ENCODE measurements around the gene POU1F1.
"Not testable (repeated sequence)": the region's sequence is repeated elsewhere in the genome, so short reads cannot be mapped to it uniquely, and the experiment has no call there.

Gene POU1F1

DNA sequence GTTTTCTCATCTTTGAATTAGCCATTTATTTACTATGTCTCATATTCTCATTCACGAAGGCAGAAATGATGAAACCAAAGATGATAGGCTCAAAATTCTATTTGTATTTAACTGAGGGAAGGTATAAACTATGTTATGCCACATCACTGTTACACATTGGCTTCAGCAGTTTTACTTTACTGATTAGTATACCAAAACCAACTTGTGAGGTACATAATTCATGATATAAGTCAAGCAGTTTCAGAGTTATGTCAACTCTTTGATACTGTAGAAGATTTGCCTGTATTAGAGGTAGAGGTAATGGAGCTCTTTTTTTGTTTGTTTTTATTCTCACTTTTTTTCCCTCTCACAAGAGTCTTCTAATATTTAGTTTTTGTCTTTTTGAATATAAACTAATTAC lies 26.4 kb downstream of the POU1F1 start:
- no peak for DNase-seq (ENCODE audit: low read depth, low spot score)

DNA sequence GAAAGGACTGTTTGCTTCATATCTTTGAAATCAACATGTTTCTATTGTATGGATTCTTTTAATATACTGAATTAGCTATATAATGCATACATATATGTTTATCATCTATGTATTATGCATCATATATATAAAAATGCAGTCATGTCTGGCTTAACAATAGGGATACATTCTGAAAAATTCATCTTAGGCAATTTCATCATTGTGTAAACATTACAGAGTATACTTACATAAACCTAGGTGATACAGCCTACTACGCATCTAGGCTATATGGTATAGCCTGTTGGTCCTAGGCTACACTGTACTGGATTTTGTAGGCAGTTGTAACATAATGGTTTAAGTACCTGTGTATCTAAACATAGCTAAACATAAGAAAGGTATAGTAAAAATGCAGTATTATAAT lies 27.6 kb downstream of the POU1F1 start:
- no peak for DNase-seq (ENCODE audit: low read depth, low spot score)

DNA sequence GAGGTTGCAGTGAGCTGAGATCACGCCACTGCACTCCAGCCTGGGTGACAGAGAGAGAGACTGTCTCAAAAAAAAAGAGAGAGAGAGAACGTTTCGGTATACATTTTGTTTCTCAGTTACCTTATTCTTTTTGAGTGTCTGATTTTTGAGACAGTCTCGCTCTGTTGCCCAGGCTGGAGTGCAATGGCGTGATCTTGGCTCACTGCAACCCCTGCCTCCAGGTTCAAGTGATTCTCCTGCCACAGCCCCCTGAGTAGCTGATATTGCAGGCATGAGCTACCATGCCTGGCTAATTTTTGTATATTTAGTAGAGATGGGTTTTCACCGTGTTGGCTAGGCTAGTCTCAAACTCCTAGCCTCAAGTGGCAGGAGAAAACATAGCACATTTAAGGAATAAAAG lies 28.2 kb downstream of the POU1F1 start:
- DNase-seq (ENCODE audit: low read depth, low spot score), result not testable (repeated sequence)

DNA sequence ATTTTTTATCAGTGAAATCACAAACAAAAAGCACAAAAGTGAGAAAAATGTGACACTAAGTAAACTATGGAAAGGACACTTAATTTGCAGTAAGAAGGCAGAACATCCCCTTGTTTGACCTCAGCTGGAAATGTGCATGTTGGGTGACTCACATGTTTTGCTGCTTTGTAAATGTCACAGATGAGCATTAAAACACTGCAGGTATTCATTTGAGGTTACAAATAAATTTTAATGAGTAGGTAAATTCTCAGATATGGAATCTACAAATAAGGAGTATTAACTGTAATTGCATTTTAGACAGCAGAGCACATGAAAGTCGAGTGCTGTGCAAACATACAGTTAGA lies 29.0 kb downstream of the POU1F1 start:
- no peak for DNase-seq (ENCODE audit: low read depth, low spot score)

DNA sequence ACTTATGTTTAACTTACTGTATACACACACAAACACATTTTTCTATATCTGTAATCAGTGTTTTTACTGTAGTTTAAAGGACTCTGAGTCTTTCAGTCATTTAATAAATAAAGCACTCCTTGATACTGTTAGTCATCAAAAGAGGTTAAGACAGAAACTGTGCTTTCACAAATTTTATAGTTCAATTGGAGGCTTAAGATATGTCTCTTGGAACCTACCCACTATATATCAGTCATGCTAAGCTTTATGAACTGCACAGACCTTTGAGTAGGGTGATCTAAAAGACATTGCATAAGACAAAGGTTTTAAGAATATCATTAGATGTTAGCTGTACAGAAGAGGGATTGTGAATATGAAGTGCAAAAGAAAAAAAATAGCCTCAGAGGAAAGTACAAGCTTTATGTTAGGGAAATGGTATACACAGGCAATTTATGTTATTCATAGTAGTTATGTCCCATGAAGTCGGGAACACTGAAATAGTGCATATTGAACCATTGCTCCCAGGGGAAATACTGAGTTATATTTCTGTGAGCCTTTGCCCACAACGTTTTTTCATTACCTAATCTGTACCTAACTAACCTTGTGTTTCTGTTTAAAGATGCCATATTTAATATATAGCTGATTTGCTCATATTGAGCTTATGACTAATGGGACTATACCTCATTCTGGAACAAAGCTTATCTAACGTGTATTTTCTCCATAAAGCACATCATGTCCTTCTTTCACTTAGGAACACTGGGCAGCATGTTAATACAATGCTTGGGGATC lies 29.5 kb downstream of the POU1F1 start:
- DNase-seq (ENCODE audit: low read depth, low spot score), result no peak

DNA sequence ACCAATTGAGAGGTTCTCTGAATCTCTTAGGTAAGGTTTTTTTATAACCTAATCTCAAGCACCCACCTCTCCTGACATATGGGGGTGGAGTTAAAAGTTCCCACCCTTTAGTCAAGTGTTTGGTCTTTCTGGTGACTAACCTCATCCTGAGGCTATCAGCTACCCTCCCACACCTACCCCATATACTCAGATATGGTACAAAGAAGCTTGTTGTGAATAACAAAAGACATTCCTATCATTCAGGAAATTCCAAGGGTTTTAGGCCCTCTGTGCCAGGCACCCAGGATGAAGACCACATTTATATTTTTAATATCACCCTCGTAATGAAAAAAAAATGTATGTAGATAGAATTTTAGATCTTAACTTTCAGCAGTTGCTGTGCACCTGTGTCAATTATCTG lies 40.3 kb downstream of the POU1F1 start:
- DNase-seq (ENCODE audit: low read depth, low spot score), result no peak

DNA sequence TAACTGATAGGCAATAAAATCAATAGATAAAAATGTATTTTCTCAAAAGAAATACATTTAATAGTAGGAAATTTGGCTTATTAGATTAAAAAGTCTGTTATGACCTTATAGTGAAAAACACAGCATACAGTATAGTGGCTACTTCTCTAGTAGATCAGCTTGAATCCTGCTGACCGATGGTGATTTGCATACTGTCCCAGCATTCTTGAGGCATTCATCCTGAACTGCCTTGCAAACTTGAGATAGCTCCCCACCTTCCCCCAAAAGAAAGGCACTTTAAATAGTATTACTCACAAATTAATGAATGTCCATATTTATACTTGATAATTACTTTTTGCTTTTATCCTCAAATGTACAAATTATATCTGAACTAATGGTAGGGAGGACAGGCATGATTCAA lies 42.6 kb downstream of the POU1F1 start:
- no peak for DNase-seq (ENCODE audit: low read depth, low spot score)

DNA sequence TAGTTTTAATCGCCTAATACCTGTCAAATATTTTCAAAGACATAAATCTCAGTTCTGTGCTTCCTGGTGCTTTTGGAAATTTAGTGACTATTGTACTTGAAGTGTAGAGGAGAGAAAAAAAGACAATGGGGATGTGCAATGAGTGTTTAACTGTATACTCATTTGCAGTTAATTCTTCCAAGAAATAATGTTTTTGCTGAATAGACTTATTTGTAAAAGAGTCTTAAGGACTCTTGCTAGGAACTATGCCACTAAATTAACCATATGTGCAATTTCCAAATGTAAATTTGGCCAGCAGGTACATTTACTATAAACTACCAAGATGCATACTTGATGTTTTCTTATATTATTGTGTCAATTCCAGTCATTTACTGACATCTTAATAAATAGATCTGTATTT lies 47.3 kb downstream of the POU1F1 start:
- DNase-seq (ENCODE audit: low read depth, low spot score), result no peak

DNA sequence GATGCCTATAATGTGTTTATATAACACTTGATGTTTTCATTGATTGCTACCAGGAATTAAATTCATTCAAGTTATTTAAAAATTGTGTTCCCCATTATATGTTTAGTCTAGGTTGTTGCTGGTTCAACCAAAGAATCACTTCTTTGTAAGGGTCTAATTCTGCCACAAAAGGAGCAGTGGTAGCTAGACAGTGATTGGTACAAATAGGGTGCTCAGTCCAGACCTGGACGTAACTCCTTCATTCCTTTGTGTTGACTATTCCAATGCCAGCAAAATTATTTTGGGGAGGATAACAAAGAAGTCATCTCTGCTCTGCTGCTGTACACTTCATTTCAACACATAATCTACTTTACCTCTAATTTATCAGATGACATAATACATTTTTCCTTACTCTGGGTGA lies 48.1 kb downstream of the POU1F1 start:
- peak; percentile 48 for DNase-seq (ENCODE audit: low read depth, low spot score)

DNA sequence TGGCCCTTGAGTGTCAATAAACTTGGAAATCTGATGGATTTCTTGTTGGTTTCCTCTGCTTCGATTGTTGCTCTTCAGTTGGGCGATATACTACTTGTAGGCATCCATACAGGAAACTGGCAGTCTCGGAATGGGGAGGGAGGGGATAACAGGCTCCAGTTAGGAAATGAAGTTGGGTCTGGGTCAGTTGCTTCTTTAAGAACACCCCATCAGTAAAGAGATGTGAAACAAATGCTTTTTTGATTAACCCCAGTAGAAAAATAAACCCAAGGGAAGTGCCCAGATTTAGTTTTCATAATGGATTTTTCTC lies 48.6 kb downstream of the POU1F1 start:
- no peak for DNase-seq (ENCODE audit: low read depth, low spot score)

DNA sequence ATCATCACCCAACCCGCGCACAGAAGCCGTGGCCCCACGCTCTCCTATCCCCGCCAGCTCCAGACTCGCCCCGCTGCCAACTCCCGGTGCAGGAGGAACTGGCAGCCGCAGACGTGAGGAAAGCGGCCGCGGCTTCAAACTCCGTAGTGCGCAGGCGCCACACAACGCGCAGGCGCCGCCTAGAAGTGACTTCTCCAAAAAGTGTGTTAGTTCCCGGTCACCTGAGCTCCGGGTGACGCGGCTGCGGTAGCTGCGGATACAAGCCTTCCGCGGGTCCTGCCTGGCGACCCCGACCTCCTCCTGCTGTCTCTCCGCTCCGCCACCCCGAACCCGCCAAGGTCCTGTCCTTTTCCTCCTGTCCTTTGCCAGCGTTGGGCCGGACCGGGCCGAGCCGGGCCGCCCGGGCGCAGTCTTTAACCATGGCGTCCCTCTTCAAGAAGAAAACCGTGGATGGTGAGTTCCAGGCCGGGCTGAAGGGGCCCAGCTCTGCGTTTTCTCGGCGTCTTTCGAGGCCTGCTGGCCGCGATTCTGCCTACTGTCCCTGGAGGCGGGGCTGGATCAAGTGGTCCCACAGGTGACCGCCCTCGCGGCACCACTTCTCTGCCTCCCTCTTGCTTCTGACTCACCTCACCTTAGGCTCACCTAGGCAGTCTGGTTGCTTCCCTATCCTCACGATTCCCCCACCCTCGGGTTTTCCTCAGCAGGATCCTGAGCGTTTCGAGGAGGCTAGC lies 49.1 kb downstream of the POU1F1 start, which contains the start of gene CHMP2B:
CHMP2B (plus strand) TSS at position 206 of the 731 bp plus-strand sequence; CDS start at position 420, 214 bp downstream.
- DNase-seq (ENCODE audit: low read depth, low spot score), result peak; percentile 97

DNA sequence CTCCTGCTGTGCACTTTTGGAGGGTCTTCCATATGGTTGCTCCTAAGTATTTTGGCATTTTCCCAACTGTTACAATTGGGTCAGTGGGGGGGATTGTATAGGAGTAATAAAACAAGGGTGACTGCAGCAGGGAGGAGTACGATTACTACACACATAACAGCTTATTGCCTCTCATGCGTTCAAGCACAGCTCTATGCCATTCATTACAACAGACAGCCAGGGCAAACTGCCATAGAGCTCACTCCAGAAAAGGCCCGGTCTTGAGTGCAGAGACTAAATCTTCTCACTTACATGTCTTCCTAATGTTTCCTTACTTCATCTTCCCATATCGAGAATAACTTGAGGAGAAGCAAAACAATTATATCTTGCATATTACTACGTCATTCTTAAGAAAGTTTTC lies 50.7 kb downstream of the POU1F1 start:
- no peak for DNase-seq (ENCODE audit: low read depth, low spot score)

DNA sequence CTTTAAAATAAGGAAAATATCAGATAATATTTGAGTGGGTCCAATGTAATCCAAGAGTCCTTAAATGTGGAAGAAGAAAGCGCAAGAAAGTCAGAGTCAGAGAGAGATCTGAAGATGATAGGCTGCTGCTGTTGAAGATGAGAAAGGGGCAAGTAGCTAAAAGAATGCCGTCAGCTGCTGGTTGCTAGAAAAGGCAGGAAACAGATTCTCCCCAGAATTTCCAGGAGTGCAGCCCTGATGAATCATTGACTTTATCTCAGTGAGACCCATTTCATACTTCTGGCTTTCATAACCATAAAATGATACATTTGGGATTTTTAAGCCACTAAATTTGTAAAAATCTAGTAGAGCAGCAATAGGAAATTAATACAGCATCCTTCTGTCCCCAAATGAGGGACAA lies 56.8 kb downstream of the POU1F1 start:
- no peak for DNase-seq (ENCODE audit: low read depth, low spot score)

DNA sequence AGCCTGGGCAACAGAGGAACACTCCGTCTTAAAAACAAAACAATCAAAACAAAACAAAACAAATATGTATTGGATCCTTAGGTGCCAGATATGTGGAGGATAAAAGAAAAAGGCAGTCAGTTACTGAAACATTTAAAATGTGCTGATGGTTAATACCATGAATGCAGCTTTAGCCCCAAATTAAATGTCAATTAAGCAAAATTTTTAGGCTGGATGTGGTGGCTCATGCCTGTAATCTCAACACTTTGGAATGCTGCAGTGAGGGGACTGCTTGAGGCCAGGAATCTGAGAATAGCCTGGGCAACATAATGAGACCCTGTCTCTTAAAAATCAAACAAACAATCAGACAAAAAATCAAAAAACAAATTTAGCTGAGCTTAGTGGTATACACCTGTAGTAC lies 57.8 kb downstream of the POU1F1 start:
- no peak for DNase-seq (ENCODE audit: low read depth, low spot score)
